Measurements from ENCODE around the gene SLC22A12.
"Not testable (repeated sequence)": the region's sequence is repeated elsewhere in the genome, so short reads cannot be mapped to it uniquely, and the experiment has no call there.

SLC22A12 gene

DNA sequence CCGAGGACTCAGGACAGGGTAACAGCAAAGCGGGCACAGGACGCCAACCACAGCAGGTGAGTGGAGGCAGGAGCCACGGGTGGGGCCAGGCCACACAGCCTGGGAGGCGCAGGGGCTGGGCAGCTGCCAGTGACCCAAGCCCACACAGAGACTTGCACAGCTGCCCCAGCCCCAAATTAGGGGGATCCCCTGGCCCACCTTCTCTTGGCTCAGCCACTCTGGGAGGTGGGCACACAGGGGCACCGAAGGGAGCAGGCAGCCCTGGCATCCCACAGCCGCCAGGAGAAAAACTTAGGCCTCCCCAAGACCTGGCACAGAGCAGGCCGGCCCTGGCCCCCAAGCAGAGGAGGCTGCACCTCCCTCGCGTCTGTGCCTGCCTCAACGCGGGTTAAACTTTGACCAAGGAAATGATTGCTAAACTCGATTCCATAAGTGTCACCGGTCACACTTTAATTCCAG lies at the start of gene SLC22A12:
SLC22A12 (plus strand) TSS at position 458 of the 459 bp plus-strand sequence. CDS start 337 bp downstream, outside the sequence.
- DNase-seq, result no peak

DNA sequence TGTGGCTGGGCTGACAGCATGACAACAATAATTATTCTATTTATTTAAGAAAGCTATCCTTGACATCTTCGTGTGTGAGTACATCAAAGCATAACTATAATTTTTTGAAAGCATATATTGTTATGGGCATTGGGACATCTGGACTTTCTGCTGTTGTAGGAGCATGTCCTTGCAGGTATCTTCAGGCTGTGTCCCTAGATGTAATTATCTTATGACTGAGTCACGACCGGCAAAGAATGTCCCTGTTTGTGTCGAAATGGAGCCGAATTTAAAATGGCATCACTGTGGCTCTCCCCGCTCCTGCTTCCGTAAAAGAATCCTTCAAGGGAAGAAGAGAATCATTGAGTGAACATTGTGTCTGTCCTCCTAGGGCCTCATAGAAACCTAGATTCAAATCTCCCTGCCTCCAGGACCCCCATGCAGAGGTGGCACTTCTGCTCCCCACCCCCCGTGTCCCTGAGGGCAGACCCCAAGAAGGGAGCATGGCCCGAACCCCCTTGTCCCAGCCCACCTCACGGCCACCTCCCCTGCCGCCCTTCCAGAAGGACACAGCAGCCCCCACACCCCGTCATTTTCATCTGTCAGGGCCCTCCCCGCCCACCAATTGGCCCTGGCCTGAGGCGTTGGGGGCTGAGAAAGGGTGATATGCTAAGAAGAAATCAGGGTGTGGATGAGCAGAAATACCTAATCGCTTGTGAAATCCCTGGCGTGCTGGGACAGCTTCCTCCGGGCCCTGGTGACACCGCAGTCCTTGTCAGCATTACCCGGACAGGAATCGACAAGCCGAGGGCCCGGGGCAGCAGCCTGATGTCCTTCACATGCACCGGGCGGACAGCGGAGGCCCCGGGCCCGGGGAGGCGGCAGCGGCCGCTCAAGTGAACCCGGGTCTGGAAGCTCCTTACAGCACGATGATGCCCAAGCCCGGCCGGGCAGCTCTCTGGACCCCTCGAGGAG lies 48.6 kb upstream of the SLC22A12 start:
- no peak for DNase-seq

DNA sequence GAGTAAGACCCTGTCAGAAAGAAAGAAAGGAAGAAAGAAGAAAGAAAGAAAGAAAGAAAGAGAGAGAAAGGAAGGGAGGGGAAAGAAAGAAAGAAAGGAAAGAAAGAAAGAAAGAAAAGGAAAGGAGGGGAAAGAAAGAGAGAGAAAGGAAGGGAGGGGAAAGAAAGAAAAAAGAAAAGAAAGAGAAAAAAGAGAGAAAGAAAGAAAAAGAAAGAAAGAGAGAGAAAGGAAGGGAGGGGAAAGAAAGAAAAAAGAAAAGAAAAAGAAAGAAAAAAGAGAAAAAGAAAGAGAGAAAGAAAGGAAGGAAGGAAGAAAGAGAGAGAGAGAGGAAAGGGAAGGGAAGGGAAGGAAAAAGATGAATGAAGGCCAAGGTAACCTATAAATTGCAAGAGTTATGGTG lies 47.2 kb upstream of the SLC22A12 start:
- DNase-seq, result no peak

DNA sequence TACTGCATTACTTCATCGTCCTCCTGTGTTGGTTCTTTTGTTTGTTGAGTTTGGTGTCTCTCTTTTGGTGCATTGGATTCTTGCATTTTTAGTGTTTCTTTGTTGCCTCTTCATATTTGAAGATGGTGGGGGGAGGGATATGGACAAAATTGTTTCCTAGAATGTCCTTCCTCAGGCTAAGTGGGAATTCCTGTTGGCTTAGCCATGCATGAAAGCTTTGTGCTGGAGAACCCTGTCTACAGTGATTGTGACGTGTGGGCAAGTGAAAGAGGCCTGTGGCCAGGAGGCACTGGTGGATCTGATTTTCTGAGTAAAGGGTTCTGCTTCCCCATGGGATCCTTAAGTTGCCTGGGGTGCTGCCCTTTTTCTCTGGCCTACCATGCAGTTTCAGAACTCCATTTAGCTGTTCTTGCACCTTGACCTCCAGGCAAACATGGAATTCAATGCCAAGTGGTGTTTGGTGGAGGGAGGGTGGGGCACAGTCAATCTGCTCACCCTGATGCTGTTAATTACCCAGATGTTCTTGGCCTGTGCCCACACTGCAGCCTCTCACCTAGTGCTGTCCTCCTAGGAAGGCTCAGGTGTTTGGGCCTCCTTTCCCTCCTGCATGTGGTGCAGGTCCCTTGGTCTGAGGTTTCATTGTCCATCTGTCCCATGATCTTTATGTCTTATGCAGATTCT lies 46.3 kb upstream of the SLC22A12 start:
- DNase-seq, result no peak

DNA sequence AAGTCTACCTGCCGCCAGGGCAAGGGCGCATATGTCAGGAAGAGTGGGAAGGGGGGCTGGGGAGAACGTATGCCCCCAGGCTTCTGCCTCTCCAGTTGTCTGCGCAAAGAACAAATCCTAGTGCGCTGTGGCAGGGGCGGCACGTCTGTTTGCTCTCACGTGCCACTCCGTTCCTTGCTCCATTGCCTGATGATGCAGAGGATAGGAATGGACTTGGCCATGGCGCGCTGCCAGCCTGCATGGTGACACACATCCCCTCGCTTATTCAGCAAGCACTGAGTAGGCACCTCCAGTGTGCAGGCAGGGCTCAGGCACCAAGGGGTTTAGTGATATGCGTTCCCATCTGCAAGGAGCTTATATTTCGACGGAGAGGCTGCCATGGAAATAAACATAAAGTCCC lies 45.4 kb upstream of the SLC22A12 start:
- peak; percentile 83 for DNase-seq

DNA sequence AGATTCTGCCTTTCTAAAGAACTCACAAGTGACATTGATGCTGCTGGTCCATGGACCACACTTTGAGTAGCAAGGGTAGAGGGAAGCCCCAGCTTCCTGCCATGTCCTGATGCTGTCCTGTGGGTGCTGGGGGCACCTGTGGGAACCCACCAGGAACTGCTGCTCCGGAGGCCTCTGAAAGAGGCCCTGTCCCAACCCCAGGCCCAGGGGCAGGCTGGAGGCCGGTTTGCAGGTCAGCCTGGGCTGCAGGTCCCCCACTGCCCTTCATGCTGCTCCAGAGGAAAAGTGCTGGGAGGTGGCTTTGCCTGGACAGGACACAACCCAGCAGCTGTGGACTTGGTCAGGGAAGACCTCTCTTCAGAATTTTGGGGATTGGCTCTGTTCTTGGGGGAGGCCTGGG lies 44.8 kb upstream of the SLC22A12 start:
- DNase-seq, result no peak

DNA sequence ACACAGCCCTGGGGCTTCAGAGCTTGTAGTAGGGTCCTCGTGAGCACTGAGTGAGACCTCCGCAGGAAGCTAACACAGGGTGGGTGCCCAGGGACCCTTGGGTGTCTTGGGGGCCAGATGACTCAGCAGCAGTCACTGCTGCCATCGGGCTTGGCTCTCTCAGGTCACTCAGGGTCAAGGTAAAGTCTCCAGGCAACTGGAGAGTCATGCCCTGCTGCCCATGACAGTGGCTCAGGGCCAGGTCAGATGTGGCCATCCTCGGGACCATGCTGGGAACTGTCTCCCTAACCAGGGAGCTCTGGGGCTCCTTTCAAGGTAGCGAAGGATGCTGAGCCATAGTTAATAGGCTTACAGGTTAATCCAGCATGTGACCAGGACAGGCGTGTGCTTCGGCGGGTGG lies 44.4 kb upstream of the SLC22A12 start:
- no peak for DNase-seq

DNA sequence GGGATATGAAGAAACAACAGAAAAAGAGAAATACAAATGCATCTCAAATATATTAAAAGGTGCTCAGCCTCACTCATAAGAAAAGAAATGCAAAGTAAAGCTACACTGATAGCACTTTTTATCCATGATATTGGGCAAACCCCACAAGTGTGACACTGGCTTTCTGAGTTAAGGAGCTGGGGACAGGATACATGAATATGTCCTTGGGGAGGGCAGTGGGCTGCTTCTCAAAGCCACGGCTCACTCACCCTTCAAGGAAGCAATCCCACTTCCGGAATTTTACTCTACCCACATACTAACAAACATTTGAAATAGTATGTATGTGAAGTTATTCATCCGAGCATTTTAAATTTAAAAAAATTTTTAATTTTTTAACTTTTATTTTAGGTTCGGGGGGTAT lies 41.1 kb upstream of the SLC22A12 start:
- DNase-seq, result no peak

DNA sequence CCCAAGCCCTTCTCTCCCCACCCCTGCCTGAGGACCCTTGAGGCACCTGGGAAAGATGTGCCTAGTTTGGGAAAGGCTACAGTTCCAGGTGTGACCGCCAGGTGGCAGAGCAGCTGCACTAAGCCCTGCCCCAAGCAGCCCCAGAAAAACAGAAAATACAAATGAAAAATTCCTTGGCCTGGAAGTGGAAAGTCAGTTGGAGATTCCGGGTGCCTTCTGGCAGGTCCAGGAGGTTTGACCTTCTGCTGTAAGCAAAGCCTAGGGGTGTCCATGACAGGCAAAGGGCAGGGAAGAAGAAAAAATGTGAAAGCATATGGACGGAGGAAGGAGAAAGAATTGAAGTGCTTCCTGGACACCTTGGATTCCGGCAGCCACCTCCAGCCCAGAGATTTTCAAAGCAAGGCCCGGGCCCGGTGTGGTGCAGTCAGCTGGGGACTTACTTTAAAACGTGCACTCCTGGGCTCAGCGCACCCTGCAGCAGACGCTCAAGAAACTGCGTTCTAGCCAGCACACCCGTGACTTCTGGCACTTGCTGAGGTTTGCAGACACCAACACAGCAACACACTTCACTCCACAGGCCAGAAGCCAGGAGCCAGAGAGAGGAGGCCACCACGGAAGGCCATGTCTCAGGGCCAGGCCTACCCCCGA lies 37.3 kb upstream of the SLC22A12 start:
- peak; percentile 31 for DNase-seq

DNA sequence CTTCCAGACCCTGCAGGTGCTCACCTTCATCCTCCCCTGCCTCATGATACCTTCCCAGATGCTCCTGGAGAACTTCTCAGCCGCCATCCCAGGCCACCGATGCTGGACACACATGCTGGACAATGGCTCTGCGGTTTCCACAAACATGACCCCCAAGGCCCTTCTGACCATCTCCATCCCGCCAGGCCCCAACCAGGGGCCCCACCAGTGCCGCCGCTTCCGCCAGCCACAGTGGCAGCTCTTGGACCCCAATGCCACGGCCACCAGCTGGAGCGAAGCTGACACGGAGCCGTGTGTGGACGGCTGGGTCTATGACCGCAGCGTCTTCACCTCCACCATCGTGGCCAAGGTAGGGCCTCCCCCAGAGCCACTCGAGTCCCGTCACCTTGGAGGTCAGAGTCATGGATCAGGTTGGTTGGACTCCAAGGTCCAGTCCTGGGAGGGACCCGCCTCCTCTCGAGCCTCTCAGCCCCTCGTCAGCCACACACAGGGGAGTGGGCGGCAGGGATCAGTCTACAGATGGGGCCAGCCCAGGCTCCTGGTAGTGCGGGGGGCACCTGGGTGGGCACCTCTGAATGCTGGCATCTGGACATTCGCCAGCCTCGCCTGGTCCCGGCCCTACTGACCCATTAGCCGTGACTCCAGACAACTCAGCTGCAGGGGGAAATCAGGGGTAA lies 34.8 kb upstream of the SLC22A12 start:
- no peak for DNase-seq

DNA sequence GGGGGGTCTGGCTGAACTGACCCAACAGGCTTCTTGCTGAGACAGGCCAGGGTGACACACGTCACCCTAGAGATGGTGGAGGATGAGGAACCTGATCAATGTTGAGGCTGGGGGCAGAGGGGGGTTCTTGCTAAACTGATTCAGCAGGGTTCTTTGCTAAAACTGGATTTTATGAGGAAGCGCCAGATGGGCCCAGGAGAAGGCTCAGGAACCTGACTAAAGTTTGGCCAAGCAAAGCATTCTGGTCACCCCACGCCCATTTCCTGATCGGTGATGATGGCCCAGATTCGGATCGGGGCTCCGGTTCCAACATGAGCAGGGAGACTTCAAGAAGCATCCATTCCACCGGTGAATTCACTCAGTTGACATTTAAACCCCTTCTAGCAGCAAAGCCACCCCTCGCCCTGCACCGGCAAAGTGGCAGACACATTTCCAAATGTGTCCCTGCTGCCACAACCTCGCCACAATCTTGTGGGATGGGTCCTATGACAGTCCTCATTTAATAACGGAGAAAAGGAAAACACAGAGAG lies 34.2 kb upstream of the SLC22A12 start:
- DNase-seq, result no peak

DNA sequence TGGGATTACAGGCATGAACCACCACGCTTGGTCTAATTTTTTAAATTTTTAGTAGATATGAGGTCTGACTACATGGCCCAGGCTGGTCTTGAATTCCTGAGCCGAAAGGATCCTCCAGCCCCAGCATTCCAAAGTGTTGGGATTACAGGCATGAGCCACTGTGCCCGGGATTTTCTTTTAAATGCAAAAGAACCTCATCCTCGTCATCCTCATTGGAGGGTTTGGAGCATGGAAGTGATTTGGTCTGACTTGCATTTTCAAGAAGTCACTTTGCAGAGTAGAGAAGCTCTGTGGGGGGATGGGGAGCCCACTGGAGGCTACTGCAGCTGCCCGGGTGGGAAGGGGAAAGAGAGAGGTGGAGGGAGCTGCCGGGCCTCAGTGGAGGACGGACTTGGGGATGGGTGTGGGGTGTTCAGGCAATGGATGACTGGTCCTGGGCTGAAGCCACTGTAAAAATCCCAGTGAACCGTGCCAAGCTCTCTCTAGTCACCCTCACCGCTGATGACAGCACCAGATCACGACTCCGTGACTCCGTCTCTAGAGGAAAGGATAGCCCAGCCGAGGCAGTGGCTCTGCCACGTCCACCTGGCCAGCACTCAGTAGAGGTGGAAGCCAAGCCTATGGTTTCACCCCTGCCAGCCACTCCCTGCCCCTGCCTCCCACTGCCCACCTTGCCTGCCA lies 32.8 kb upstream of the SLC22A12 start:
- DNase-seq, result no peak

DNA sequence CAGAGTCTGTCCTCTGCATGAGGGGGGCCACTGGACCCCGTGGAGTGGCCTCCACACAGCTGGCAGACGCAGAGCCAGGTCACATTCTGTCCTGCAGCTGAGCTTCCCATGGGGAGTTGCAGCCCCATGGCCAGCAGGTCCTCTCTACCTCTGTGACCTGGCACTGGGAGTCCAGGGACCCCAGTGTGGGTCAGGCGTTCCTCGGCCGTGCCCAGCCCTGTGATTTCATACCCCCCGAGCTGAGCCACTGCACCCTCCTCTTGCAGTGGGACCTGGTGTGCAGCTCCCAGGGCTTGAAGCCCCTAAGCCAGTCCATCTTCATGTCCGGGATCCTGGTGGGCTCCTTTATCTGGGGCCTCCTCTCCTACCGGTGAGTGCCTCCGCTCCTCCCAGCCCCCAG lies 32.2 kb upstream of the SLC22A12 start:
- no peak for DNase-seq

DNA sequence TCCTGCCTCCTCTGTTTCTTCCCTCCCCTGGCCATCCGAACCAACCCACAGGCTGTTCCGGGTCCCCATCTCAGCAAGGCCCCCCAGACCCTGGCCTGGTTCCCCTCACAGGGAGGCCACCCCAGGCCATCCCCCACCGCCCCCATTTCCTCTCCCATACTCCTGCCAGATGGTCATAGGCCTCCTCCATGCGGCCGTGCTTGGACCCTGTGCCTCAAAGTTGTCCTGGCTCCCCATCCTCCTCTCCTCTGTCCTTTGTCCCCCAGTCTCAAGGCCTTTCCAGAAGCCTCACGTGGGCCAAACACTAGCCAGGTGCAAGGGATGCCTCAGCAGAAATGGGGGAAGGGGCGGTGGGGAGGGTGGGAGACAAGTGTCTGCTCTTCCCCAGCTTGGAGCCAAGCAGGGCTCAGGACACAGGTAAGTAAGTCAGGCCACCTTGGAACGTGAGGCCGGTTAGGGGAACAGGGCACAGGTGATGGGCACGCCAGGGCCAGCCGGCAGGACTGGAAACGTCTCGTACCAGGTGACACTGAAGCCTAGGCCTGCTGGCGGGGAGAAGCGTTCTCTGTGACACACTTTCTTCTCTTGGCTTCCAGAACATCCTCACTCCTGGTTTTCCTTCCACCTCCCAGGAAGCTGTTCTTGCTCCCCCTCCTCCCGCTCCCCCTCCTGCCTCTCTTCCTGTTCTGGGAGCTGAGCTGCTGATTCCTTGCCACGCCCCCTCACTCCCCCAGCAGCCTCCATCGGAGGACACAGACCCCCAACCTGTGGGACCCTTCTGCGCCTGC lies 31.5 kb upstream of the SLC22A12 start:
- DNase-seq, result no peak

DNA sequence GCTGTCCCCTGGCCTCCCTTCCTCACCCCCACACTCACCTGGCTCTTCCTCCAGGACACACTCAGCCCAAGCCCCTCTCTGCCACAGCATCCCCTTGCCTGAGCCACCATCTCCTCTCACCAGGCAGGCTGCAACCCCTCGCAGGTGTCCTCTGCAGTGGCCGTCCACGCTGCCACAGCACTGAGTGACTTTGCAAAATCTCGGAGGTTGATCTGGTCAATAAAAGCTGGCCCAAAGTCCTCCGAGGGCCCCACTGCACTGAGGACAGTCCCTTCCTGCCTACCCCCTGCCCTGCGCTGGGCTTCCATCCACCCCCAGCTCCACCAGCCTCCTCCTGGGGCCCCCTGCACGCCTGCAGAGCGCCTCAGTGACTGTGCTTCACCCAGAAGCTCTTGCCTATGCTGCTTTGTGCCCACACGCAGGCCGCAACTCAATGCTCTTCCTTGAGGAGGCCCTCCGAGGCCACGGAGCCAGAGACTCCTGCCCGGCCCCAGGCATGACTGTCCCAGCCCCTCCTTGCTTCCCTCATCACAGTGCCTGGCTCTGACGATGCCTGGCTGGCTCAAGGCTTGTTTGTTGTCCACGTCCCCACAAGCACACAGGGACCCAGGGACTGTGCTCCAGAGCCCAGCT lies 30.8 kb upstream of the SLC22A12 start:
- no peak for DNase-seq

DNA sequence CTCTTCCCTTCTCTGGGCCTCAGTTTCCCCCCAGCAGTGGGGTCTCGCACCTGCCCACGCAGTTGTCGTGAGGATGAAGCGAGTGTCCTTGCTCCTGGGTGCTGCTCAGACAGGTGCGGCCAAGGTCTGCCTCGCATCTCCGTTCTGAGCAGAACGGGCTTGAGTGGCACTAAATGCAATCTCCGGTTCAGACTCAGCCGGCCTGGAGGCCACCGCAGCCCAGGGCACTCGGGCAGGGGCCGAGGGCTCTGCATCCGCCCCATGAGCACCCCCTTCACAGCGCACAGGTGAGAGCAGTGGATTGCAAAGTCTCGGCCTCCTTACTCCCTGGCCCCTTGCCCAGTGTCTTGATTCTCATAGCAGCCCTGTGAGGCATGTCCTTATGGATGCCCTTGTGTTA lies 30.1 kb upstream of the SLC22A12 start:
- no peak for DNase-seq

DNA sequence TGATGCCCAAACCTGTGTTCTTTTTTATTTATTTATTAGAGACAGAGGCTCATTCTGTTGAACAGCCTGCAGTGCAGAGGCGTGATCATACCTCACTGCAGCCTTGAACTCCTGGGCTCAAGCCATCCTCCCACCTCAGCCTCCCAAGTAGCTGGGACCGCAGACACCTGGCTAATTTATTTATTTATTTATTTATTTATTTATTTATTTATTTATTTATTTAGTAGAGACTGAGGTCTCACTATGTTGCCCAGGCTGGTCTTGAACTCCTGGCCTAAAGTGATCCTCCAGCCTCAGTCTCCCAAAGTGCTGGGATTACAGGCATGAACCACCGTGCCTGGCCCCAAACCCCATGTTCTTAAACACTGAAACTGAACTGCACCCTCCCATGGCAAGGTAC lies 29.6 kb upstream of the SLC22A12 start:
- not testable (repeated sequence) for DNase-seq

DNA sequence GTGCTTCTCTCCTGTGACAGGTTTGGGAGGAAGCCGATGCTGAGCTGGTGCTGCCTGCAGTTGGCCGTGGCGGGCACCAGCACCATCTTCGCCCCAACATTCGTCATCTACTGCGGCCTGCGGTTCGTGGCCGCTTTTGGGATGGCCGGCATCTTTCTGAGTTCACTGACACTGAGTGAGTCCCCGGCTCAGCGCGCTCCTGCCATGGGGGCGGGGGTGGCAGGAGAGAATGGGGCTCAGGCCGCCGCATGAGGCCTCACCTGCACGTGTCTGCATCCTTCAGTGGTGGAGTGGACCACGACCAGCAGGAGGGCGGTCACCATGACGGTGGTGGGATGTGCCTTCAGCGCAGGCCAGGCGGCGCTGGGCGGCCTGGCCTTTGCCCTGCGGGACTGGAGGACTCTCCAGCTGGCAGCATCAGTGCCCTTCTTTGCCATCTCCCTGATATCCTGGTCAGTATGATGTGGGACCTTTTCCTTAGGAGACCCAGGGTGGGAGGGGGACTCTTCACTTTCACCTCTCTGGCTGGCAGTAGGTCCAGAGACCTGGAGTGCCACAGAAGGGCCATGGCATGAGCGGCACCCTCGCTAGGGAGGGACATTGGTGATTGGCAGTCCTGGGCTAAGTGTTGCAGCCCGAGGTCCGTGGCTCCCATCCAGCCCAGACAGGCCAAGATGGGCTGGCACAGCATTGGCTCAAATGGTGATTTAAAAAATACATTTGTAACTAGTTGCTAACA lies 28.9 kb upstream of the SLC22A12 start:
- DNase-seq, result no peak

DNA sequence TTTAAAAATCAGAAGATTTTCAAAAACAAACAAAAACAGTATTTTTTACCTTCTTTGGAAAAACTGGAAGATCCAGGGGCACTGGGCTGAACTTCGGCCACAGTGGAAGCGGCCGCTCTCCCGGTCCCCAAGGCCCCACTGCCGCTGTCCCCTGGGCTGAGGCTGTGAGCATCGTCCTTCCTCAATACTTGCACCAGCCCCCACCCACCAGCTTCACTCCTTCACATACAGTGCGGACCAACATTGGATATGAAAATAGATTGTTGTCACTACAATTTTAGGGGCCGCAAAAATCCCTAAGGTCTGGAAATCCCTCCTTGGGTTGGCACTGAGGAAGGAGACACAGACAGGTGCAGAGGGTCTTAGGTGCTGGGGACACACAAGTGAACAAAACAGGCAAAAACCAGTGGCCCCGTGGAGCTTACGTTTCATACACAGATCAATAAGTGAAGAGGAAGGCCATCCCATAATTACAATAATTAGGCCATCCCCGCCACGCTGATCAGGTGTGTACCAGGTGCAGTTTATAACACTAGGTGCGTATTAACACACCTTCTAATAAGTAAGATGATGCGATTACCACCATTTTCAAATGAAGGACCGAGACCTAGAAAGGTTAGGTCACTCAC lies 28.2 kb upstream of the SLC22A12 start:
- DNase-seq, result no peak

Data from T1000 (cell line).